Daoy (cell line): Measurements from ENCODE around the gene HLA-DOA. TPM values are rescaled to one million over a fixed set of nuclear protein-coding genes. Genes with fewer than 3 reads are reported as not detected.
A peak's percentile ranks its signal among the peaks of the same experiment; 100 is the strongest.

Source experiments
- DNase-seq: peaks from one replicate; pipeline ENCODE4 v3.0.0-alpha.2; 2015; ENCODE audit warnings: low read depth
- total RNA-seq: library from RNA; depleted of rRNA; stranded (reverse); fragments of >200 nt; shearing (Covaris generic); gene quantifications from 2 replicates; pipeline ENCODE4 v1.2.3, GENCODE V29; 2014

Gene HLA-DOA
- total RNA-seq, 1 experiment from 2014 or later: 1.9 TPM

DNA sequence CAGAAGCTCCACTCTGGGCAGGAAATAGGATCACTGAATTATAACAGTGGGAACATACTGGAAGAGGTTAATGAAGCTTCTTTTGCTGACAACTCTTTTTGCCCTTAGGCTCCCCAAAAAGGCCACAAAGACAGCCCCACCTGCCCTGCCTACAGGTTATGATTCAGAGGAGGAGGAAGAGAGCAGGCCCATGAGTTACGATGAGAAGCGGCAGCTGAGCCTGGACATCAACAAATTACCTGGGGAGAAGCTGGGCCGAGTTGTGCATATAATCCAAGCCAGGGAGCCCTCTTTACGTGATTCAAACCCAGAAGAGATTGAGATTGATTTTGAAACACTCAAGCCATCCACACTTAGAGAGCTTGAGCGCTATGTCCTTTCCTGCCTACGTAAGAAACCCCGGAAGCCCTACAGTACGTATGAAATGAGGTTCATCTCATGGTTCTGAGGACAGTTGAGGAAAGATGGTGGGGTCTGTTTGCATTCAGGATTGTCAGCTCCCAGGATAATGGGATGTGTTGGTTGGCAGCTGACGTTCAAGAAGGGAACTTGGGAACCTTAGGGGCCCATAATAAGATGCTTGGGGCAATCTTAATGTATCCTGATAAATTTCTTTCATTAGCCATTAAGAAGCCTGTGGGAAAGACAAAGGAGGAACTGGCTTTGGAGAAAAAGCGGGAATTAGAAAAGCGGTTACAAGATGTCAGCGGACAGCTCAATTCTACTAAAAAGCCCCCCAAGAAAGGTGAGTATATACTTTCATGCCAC lies 29.5 kb downstream of the HLA-DOA start:
- no peak for DNase-seq

DNA sequence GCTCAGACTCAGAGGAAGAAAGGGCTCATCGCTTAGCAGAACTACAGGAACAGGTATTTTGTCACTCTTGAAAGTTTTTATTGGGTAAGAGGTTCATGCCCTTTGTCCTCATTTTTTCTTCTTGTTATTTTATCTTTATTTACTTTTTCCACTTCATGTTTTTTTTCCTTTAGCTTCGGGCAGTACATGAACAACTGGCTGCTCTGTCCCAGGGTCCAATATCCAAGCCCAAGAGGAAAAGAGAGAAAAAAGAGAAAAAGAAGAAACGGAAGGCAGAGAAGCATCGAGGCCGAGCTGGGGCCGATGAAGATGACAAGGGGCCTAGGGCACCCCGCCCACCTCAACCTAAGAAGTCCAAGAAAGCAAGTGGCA lies 31.5 kb downstream of the HLA-DOA start:
- no peak for DNase-seq

DNA sequence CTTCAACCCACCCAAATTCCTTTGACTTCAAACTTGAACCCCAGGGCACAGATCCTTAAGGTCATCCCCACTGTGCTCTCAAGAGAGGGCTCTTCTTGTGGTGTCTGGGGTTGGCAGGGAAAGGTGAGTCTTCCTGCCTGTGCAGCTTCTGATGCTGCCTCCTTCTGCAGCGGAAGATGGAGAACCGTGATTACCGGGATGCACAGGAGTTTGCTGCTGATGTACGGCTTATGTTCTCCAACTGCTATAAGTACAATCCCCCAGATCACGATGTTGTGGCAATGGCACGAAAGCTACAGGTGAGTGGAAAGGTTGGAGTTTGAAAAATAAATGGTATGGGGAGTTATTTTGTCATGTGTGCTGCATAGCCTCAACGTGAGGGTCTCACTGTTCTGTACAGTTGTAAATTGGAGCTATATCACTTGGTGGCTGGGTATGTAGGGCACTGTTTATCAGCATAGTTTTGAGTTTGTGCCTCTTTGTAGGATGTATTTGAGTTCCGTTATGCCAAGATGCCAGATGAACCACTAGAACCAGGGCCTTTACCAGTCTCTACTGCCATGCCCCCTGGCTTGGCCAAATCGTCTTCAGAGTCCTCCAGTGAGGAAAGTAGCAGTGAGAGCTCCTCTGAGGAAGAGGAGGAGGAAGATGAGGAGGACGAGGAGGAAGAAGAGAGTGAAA lies 32.0 kb downstream of the HLA-DOA start:
- no peak for DNase-seq

DNA sequence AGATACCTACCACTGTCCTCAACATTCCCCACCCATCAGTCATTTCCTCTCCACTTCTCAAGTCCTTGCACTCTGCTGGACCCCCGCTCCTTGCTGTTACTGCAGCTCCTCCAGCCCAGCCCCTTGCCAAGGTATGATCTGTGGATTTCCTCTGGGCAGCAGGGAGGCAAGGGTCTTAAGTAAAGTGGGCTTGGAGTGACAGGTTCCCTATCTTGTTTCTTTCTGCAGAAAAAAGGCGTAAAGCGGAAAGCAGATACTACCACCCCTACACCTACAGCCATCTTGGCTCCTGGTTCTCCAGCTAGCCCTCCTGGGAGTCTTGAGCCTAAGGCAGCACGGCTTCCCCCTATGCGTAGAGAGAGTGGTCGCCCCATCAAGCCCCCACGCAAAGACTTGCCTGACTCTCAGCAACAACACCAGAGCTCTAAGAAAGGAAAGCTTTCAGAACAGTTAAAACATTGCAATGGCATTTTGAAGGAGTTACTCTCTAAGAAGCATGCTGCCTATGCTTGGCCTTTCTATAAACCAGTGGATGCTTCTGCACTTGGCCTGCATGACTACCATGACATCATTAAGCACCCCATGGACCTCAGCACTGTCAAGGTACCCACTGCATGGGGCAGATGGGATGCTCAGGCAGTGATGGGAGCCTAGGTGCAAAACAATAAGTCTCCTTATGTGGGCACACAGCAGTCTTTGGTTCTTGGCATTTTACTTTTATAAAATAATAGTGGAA lies 32.9 kb downstream of the HLA-DOA start:
- DNase-seq: no peak

DNA sequence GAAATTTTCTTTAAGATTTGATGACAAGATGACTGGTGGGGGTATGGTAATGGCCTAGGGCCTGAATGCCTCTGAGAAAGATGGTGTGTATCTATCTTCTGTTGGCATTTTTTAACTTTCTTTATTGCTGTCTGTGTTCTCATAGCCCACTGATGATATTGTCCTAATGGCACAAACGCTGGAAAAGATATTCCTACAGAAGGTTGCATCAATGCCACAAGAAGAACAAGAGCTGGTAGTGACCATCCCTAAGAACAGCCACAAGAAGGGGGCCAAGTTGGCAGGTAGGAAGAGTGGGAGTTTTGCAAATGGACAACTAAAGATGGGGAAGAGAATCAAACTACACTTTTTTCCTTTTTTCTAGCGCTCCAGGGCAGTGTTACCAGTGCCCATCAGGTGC lies 33.5 kb downstream of the HLA-DOA start:
- DNase-seq: no peak

DNA sequence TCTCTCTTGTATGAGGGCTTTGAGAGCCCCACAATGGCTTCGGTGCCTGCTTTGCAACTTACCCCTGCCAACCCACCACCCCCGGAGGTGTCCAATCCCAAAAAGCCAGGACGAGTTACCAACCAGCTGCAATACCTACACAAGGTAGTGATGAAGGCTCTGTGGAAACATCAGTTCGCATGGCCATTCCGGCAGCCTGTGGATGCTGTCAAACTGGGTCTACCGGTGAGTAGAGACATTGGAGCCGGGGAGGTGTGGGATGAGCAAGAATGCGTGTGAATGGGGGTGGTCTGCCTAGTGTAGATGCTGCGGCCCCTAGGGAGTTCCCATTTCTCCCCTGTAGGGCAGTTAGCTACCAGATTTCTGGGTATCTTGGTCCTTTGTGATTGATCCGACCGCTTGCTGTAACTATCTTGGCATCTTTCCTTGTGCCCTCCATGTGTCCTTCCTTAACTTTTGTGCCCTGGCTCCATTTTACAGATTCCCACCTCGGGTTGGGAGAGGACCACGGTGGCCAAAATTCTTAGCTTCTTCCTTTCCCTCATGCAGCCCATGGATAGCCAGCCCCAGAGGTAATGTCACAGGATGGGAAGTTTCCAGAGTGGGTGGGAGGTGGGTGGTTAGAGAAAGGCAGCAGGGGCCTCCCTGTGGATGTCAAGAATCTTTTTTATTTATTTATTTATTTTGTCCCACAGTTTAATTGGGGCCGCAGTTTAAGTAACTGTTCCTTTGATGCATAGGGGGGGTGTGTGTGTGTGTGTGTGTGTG lies 34.7 kb downstream of the HLA-DOA start:
- no peak for DNase-seq

DNA sequence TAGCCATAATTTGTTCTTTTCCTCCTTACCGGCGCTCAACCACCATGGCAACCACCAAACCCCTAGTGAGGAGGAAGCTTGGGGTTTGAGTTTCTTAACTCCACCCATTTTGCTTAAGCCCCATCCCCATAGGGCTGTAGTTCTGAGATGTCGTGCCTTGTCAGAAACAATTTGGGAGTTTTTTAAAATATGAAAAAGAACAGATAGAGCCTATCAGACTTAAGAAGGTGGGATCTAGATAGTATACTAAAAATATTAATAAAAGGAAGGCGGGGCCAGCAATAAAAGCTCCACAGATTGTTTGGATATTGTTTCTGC lies 35.4 kb downstream of the HLA-DOA start:
- peak; percentile 61 for DNase-seq

DNA sequence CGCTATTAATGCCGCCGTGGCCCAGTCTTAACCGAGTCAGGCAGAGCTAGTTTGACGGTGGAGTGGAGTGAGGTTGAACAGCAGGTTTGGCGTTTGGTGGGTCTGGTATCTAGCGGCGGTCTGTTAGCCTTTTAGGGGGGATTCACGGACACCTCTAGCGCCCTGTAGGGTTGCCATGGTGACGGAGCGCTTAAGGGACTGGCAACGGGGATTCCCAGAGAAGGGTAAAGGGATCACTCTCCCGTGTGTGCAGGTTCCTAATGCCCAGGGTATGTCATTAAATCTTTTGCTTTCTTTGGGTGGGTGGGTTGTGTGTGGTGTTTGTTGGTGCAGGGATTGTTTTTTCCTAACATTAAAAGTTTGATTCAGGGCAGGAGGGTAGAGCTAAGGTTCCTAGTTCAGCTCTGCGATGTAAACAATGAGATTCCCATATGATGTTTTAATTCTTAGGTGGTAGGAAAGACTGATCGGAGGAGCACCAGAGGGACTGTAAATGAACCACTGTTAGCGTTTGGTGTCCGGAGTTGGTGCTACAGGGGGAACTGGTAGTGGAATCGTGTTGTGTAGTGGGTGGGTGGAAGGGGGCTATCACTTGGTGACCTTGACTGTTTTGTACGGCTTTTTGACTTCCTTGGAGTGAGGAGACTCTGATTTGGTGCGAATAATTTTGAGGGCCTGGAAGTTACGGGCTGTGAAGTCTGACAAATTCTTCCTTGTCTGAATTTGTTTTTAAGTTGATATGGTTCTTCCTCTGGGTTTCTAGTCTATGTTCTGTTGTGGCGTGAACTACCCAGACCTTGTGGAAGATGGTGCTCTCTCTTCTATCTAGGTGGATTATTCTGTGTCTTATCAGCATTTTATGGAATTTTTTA lies 36.0 kb downstream of the HLA-DOA start:
- peak; percentile 72 for DNase-seq

DNA sequence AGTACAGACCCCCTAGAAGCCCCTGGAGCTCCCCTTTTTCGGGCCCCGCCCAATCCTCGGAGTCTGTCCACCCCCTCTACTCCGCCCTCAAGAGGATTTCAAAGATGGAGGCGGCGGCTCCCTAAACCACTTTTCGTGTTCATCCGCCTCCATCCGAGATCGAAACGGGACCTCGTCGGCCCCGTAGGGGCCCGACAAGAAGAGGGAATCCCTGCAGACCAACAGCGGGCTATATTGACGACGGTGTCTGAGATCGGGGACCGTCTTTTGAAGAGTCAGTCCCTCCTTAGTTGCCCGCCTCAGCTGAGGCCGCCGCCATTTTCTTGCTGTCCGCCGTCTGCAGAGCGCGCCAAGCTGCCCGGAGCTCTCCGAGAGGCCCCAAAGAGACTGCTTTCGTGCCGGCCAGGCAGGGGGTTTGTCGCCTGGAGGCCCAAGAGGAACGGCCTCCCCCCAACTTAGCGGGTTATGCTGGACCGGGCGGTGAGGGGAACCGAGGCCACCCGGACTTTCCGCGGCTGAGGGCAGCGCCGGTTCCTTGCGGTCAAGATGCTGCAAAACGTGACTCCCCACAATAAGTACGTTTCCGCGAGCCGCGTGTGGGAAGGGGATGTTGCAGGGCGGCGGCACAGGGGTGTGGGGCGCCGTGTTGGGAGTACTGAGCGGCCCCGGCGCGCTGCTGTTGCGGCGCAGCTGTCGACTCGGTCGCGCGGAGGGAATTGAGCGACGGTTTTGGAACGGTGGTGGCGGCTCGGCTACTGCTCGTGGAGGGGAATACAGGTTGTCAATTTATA lies 36.8 kb downstream of the HLA-DOA start:
- peak; percentile 44 for DNase-seq

DNA sequence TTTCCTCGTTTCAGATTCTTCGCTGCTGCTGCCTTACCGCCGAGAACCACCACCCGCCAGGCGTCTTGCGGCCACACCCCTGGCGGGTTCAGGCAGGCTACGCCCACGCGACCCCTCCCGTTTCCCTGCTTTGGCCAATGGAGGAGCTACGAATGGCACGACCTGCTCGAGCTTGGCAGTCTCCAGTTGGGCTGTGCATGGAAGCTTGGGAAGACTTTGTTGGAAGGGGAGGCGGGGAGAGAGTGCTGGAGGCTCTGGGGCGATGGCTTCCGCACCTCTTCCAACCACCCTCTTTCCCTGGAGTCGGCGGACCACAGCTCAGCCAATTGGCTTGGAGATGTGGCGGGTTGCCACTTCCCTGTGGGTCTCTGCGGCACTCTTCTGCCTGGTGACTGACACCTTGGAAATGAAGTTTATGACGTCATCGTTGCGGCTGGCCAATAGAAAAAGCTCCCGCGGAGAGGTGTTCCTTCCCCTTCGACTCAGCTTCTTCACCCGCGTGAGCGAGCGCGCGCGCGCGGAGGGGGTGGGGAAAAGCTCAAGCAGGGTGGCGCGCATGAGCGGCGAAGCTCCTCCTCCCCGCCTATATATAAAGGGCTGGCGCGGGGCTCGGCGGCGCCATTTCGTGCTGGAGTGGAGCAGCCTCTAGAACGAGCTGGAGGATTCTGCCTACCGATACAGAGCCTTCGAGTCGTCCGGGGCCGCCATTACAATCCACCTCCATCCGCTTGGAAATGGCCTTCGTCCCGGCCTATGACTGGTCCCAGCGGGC lies 37.6 kb downstream of the HLA-DOA start:
- peak; percentile 100 for DNase-seq

DNA sequence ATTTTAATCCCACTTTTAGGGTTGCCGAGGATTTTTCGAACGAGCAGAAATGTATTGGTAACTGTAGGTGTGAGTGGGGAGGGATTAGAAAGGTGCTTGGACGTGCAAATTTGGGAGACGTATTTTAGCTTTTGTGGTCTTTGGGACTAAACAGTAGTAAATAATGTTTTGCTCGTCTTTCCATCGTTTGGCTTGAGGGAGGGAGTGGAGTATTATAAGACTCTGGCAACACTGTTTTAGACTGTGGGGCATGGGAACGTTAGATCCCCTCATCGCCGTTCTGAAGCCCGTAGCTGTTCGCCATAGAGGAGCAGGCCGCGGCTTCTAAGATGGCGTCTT lies 38.2 kb downstream of the HLA-DOA start:
- no peak for DNase-seq

DNA sequence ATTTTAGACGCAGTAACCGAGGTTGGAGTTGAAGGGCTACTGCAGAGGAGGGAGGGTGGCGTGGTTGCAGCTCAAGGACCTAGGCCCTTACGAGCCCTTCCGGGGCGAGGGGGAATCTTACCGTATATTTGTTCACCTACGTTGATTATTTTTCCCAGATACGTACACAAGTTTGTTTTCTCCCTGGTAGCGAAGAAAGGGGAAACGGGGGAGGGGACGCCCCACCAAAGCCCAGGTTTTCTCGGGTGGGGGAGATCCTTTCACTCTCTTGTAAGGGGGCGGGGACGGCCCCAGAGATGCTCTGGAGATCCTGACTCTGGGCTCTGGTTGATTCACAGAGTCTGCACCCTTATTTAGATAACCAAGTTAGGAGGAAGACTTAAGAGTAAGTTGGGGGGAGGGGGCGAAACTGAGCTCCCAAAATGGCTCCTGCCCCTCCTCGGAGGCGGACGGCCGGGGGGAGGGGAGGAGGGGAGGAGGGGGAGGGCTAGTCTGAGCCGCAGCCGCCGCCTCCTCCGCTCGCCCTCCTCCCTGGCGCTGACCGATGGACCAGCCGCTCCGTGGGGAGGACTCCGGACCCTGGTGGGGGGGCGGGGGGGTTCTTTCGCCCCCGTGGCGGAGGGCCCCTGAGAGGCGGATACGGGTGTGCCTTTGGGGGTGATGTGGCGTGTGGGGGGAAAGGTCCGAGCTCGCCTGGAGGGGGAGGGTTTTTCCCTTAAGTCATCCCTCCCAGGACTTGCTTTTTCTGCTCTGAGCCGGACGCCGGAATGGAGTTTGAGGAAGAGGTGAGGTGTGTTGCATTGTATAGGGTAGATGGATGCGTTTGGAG lies 38.8 kb downstream of the HLA-DOA start:
- peak; percentile 96 for DNase-seq

DNA sequence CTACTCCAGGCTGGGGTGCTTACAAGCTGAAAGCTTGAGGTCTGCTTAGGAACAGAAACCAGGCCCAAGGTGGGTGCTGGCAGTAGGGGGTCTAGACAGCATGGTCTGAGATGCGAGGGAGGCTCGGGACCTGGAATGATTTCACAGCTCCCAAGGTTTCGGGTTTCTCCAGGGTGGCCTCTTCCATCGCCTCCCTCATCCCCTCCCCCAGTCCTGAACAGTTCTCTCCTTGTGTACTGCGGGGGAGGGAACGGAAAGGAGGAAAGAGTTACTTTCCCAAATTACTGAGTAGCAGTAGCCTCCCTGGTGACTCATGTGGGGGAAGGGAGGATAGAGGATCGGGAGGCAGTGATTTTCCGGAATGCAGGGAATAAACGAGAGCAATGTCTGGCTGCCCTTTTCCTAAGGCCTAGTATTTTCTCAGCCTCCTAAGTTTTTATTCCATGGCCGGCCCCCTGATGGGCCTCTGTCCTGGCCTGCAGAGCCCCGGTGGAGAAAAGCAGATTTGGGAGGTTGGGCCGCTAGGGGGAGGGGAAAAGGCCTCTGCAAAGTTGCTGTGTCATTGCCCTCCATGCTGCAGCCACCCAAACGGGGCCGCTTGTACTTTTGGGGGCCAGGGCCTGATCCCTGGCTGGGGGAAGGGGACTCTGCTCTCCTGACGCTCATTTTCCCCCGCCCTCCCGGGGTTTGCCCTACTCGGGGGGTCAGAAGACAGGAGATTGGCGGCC lies 39.5 kb downstream of the HLA-DOA start:
- peak; percentile 97 for DNase-seq

DNA sequence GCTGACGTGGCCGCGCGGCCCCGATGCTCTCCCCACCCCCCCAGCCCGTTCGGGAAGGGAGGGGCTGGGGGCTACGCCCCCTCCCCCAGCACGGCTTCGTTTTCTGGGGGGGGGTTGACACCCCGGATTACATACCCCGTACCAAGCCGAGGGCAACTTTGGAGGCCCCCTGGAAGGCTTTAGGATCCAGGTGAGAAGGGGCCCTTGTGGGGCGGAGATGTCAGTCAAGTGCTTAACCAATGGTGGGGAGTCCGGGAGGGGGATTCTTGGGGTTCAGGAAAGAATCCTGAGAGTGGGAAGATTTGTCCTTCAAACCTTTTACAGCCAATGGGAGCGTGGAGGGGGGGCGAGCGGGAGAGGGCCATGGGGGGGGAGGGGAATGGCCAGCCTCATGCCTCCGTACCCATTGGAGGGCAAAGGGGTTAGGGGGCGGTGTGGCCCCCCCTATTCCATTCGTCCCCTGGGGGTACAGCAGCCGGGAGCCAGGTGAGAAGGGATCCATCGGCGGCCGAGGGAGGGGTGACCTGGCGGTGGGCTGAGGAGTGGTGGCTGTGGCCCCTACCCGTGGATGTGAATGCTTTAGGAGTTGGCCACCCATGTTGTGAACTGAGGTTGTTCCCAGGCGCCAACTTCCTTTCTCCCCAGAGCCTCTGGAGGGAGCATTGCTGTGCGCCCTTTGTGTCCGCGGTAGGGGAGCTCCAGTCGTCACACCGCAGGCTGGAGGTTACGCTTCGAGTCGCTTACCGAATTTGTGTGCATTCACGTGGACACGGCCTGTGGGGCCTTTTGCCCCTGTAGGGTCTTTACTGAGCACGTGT lies 40.3 kb downstream of the HLA-DOA start:
- peak; percentile 94 for DNase-seq

DNA sequence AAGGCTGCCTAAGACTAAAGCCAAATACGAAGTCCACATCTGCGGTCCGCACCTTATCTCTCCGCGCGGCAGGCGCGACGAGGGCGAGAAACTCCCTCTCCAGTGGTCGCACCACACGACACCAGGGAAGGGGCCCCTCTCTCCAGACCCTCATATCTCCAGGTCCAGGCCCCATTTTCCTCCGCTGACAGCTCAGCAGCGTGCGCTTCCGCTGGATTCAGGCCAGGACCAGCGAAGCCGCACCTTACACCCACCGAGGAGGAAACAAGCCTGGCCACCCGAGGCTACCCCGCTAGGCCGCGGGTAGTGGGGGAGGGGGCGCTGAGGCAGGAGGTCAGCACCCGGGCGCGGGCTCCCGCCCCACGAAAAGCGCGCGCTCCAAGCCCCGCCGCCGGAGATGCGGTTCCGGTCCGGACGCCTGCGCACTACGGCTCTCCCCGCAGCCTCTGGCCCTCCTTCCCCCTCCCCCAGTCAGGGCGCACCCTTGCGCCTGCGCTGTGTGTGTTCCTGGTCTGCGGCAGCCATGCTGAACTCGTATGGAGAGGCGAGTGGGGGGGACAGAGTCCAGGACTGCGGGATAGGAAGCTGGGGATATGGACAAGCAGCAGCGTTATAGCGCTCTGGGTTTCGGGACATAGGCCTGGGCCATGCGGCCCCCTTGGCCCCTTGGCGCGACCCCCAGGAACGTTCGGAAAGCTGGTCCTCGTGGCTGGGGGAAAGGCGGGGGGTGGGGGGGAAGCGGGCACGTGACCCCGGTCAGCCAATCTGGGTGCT lies 41.1 kb downstream of the HLA-DOA start, which contains the start of gene BRD2:
TSS of gene BRD2 (plus strand) at position 502 of the 774 bp plus-strand sequence. CDS start 4,305 bp downstream, outside the sequence.
- DNase-seq: peak; percentile 100
